ENCODE results near the gene TNIP1.

GRCh38 chr5:151113651-151114050 lies 32.8 kb upstream of the TNIP1 start:
- TF ChIP-seq HOXA7 (CRISPR knock-in tag; IDR thresholded peaks at IDR 0.05) (no peak), ZSCAN20 (CRISPR knock-in tag; IDR thresholded peaks at IDR 0.05) (no peak), CTCF (IDR thresholded peaks at IDR 0.05) (no peak), REST (IDR thresholded peaks at IDR 0.05) (no peak), USF2 (IDR thresholded peaks at IDR 0.05) (no peak), MAX (IDR thresholded peaks at IDR 0.05) (no peak), KDM5A (IDR thresholded peaks at IDR 0.05) (no peak), CBX8 (IDR thresholded peaks at IDR 0.05) (no peak), RFX5 (IDR thresholded peaks at IDR 0.05) (no peak), CHD2 (IDR thresholded peaks at IDR 0.05; ENCODE audit: low read length, partially characterized antibody) (no peak), MAFK (IDR thresholded peaks at IDR 0.05; ENCODE audit: partially characterized antibody) (no peak), ZFP36 (IDR thresholded peaks at IDR 0.05; ENCODE audit: borderline replicate concordance, partially characterized antibody) (no peak)

Measured in A549 (cell line).